ENCODE measurements around the gene EXOC4.

The EXOC4 gene

DNA sequence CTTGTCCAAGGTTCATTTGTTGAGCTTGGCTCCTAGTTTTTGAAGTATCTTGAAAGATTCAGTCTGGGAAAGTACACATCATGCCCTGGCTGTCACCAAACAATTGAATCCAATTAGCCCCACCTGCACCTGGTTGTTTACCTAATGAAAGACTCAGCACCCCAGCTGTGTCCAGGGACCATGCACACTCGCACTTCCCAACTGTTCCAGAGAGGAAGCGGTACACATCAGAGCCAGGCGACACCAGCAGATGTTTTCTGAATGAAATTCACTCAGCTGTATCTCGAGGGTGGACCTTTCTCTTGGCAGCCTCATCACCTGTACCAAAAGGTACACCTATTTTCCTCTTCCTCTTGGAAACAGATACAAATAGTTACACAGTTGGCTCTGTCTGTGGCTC is 657.9 kb downstream of the EXOC4 start:
- ChIA-PET POLR2A (no interaction called here), CTCF (no interaction called here)
- no peak for TF ChIP-seq CTCF (IDR thresholded peaks at IDR 0.05; ENCODE audit: control extremely low read depth, extremely low read depth, low read depth, missing control alignments)
- DNase-seq (ENCODE audit: extremely low spot score), result no peak

DNA sequence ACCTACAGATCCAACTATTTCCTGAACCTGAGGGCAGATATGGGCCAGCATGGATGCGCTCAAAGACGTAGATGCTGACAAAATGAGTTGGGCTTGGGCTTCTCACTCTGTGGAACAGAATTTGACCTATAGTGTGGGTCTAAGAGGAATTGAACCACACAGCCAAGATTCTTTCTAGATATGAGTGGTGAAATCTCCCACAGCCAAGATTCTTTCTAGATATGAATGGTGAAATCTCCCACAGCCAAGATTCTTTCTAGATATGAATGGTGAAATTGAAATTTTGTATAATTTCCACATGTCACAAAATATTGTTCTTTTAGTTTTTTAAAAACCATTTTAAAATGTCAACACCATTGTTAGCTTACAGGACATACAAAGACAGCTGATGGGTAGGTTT is 658.8 kb downstream of the EXOC4 start:
- ChIA-PET POLR2A (no interaction called here), CTCF (interaction anchor here (1.0 kb wide), 1 partner anchor 18 kb away, joined by 3 read pairs; no protein-coding TSS in a partner anchor)
- no peak for TF ChIP-seq CTCF (IDR thresholded peaks at IDR 0.05; ENCODE audit: control extremely low read depth, extremely low read depth, low read depth, missing control alignments)
- DNase-seq (ENCODE audit: extremely low spot score), result no peak

DNA sequence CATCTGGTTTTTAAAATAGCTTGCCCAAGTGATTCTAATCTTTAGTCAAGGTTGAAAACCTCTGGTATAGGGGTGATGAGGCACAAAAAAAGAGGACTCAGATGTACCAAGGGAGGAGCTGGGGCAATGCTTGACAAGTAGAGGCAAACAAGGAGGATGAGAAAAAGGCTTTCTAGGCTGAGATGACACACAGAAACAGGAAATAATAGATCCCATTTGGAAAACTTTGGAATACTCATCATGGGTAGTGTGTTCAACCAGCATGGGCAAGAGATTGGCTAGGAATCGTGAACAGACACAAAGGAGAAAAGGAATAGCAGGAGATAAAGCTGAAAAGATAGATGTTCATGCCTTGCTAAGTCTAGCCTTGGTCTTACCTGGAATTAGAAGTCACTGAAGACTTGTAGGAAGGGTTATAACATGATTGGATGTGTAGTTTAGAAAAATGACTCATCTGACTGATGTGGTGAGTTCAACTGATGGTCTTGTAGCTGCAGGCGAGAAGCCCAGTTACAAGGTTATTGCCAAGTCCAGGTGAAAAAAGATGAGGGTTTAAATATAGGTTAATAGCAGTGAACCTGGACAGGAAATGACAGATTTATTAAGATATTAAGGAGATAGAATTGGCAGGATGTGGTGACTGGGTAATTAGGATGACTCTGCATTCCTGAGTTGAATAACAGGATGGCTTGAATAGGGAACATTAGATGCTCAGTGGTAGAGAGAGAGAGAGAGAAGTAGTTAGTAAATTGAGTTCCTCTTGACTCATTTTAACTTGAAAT is 660.2 kb downstream of the EXOC4 start:
- no peak for DNase-seq (ENCODE audit: extremely low spot score)
- TF ChIP-seq CTCF (IDR thresholded peaks at IDR 0.05; ENCODE audit: control extremely low read depth, extremely low read depth, low read depth, missing control alignments), result no peak
- CTCF ChIA-PET, result interaction anchor here (0.7 kb wide), 1 partner anchor 228 kb away, joined by 3 read pairs; no protein-coding TSS in a partner anchor
- POLR2A ChIA-PET, result no interaction called here

DNA sequence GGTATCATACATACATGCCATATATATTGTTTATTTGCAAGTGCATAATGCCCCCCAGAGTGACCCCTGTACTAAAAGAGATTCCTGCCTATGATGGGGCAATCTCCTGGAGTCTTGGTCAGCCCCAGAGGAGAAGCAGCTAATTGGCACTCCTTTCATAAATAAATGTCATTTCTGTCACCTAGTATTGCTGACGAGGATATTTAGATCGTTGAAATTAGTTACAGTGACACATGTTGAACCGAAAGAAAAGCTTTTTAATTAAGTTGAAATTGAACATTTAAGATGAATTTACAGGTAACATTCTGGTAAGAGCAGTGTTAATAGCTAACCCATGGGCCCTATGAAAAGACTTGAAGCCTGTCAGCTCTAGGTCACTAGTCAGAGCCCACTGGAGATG is 663.7 kb downstream of the EXOC4 start:
- POLR2A ChIA-PET, result no interaction called here
- TF ChIP-seq CTCF (IDR thresholded peaks at IDR 0.05; ENCODE audit: control extremely low read depth, extremely low read depth, low read depth, missing control alignments), result no peak
- no peak for DNase-seq (ENCODE audit: extremely low spot score)
- CTCF ChIA-PET, result no interaction called here

GRCh38 chr7:133919810-133920209 is 666.9 kb downstream of the EXOC4 start:
- TF ChIP-seq CTCF (IDR thresholded peaks at IDR 0.05; ENCODE audit: control extremely low read depth, extremely low read depth, low read depth, missing control alignments), result no peak
- ChIA-PET CTCF (interaction anchor here (1.4 kb wide), 1 partner anchor 36 kb away, joined by 4 read pairs; no protein-coding TSS in a partner anchor), POLR2A (no interaction called here)
- no peak for DNase-seq (ENCODE audit: extremely low spot score)

DNA sequence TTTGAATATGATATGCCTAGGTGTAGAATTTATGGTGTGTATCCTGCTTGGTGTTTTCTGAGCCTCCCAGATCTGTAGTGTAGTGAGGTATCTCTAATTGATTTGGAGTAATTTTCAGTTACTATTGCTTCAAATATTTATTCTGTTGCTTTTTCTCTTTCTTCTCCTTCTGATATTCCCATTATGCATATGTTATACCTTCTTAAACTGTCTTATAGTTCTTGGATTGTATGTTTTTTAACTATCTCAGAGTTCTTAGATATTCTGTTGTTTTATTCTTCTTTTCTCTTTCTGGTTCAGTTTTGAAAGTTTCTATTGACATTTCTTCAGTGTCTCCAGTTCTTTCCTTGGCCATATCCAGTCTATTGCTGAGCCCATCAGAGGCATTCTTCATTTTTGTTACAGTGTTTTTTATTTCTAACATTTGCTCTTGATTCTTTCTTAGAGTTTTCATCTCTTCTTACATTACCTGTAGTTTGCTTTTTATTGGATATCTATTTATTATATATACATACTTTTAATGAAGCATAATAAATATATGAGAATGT is 668.8 kb downstream of the EXOC4 start:
- POLR2A ChIA-PET, result no interaction called here
- no peak for TF ChIP-seq CTCF (IDR thresholded peaks at IDR 0.05; ENCODE audit: control extremely low read depth, extremely low read depth, low read depth, missing control alignments)
- CTCF ChIA-PET, result no interaction called here

More for the DNA sequence above, 668.8 kb downstream of the EXOC4 start:
- no peak for DNase-seq (ENCODE audit: extremely low spot score)

All from GM10248 (cell line).